Measurements from ENCODE around the gene TANGO6.

TANGO6 gene

DNA sequence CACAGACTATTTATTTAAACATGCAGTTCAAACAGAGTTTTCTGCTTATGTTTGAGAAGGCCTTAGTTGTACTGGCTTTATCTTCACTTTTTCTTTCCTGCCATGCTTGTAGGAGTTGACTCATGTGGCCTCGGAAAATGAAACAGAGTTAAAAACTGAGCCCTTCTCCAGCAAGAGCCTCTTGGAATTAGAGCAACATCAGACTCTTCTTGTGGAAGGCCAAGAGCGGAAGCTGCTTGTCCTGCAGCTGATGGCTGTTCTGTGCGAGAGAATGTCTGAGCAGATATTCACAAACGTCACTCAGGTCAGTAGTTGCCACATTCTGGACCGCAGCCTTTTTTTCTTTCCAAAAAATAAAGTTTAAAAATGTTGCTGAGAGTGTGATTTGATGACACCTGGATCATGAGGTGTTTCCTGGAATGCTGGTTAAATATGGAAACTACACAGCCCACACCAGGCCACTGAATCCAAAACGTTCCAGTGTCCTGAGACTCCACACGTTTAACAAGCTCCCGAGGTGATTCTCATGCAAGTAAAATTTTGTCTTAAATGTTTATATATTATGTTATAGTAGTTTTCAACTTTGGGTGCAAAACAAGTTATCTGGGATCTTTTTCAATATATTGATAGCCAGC, 65.9 kb downstream of the TANGO6 start:
- no peak for DNase-seq (ENCODE audit: low read depth in 3 of 3)

DNA sequence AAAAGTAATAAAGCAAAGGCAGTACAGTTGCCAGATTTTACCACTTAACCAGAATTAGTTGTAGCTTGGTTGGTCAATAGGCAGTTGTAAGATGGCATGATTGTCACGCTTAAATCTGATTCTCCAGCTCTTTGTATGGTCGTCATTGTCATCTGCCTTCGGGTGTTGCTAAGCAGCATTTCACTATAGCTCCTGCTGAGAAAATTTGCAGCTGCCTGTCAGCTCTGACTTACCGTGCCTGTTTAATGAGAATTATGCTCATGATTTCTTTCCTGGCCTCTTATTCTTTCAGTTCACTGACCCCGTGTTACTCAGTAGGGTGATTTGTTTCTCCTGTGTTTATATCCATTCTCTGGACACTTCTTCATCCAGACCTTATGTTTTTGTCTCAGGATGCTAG, 66.7 kb downstream of the TANGO6 start:
- no peak for DNase-seq (ENCODE audit: low read depth in 3 of 3)

DNA sequence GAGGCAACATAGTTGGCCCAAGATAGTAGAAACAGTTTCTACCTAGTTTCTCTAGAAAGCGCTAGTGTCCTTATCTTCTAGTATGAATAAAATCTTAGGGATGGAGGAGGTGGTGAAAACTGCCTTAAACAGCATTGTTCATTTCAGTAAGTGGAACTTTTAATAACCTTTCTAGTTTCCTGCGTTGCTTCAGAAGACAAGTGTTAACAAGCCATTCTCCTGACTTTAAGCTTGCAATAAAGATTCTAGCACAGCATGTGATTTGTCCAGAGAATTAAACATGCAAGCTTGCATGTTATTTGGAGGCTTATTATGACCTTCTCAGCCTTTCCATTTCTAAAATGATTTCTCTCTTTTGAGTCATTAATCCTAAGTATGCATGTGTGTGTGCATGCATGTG, 72.3 kb downstream of the TANGO6 start:
- DNase-seq (ENCODE audit: low read depth in 3 of 3), result no peak

DNA sequence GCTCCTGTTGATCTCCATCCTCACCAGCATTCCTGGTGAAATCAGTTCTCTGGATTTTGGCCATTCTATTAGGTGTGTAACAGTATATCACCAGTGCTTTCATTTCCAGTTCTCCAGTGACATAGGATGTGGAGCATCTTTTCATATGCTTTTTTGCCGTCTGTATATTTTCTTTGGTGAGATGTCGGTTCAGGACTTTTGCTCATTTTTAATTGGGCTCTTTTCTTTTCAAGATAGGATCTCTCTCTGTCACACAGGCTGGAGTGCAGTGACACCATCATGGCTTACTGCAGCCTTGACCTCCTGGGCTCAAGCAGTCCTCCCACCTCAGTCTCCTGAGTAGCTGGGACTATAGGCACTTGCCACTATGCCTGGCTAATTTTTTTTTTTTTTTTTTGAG, 74.2 kb downstream of the TANGO6 start:
- no peak for DNase-seq (ENCODE audit: low read depth in 3 of 3)

- DNase-seq (ENCODE audit: low read depth in 3 of 3), result no peak
Observed at GRCh38 chr16:68920349-68920748, 77.0 kb downstream of the TANGO6 start.

DNA sequence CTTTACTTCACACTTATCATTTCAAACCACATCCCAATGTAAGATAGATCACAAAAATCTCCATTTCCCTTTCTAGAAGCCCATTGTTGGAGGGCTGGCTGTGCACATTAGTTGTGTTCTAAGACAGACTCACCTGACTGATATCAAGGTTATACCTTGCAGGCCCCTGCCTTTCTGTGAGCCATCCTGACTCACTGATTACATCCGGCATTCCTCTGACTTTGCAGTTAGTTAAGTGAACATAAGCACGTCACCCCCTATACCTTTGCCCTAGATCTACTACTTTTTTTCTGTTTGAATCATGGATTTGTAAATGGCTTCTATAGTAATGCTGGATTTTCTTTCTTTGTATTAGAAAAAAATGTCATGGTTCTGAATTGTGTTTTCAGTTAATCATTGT, 78.3 kb downstream of the TANGO6 start:
- DNase-seq (ENCODE audit: low read depth in 3 of 3), result no peak

- no peak for DNase-seq (ENCODE audit: low read depth in 3 of 3)
Observed at GRCh38 chr16:68923116-68923515, 79.8 kb downstream of the TANGO6 start.

DNA sequence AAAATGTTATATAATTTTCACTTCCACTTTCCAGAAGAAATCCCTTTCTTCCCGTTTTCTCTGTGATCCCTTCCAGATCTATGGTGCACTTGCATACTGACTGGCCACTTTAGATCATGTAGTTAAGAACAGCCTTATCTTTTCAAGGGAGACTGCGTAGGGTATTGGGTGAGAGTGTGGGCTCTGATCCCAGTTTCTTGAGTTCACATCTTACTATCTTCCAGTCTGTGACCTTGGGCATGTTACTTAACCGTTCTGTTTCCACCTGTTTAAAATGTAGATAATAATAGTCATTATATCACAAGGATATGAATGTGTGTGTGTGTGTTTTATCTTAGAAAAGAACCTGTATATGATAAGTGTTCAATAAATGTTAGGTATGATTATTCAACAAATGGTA, 83.7 kb downstream of the TANGO6 start:
- DNase-seq (ENCODE audit: low read depth in 3 of 3), result no peak

- no peak for DNase-seq (ENCODE audit: low read depth in 3 of 3)
Observed at GRCh38 chr16:68931196-68931595, 87.9 kb downstream of the TANGO6 start.

DNA sequence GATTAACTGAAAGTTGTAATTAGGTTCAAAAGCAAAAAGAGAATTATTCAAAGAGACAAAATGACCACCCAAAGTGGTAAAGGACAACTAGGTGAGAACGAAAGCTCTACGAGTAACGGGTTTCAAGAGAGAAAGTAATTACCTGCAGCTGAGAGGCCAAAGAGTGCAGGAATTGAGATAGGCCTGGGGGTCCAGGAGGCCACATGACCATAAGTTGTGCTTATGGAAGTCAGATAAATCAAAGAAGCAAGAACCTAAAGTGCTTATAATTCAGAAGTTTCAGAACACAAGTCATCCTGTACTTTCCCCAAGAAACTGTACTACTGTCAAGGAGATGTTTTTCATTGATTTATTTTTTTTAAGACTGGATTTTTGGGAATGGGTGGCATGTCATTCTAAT, 91.1 kb downstream of the TANGO6 start:
- DNase-seq (ENCODE audit: low read depth in 3 of 3), result no peak

- DNase-seq (ENCODE audit: low read depth in 3 of 3), result no peak
Observed at GRCh38 chr16:68935008-68935407, 91.7 kb downstream of the TANGO6 start.

DNA sequence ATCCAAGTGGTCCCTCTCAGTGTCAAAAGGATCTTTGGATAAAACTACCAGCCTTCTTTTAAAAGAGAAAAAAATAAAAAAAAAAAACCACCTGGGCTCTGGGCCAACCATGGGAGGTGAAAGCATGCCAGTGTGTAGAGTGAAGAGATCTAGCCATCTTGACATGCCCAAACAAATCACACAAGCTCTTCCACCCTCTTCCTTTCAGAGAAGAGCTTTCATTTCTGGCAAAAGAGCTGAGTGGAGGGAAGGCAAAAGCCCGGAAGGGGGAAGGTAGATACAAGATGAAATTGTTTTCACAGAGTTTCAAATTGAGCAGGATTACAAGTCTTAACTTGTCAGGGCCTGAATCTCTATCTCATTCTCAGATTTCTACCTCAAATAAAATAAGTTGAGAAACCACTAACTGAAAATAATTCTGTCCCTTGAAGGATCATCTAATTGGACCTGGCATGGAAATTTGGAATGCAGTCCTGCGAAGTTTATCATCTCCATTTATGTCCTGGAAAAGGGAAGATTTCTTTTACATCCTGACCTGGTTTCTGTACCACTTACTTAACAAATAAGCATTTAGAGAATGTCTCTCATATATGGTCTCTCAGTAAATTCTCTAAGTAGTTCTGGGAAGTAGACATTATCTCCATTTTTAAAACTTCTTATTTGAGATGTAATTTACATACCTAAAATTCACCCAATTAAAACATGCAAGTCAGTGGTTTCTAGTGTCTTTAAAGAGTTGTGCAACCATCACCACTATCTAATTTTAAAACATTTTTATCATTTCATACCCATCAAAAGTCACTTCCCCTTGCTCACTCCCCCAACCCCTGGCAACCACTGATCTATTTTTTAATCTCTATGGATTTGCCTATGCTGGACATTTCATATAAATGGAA, 93.7 kb downstream of the TANGO6 start:
- DNase-seq (ENCODE audit: low read depth in 3 of 3), result no peak

DNA sequence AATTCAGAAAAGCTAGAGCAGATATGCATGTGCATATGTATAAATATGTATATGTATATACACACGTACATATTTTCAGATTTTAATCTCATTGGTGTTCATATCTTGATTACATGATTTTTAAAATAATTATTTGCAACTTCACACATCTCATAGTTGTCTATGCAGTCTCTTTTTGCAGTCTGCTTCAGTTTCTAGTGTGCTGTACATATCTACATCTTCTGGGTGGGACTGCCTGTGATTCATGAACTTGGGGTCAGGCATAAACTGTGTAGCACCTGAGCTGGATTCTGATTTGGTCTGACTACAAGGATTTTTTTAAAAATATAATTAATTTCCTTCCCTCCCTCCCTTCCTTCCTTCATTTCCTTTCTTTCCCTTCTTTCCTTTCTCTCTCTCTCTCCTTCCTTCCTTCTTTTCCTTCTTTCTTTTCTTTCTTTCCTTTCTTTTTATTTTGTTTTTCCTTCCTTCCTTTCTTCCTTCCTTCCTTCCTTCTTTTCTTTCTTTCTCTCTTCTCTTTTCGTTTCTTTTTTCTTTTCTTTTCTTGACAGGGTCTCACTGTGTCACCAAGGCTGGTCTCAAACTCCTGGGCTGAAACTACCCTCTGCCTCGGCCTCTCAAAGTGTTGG, 96.5 kb downstream of the TANGO6 start:
- no peak for DNase-seq (ENCODE audit: low read depth in 3 of 3)

GRCh38 chr16:68940816-68941215, 97.5 kb downstream of the TANGO6 start:
- DNase-seq (ENCODE audit: low read depth in 3 of 3), result no peak

- no peak for DNase-seq (ENCODE audit: low read depth in 3 of 3)
Observed at GRCh38 chr16:68943961-68944360, 100.6 kb downstream of the TANGO6 start.

GRCh38 chr16:68948230-68948910, 105.0 kb downstream of the TANGO6 start:
- DNase-seq (ENCODE audit: low read depth in 3 of 3), result no peak

DNA sequence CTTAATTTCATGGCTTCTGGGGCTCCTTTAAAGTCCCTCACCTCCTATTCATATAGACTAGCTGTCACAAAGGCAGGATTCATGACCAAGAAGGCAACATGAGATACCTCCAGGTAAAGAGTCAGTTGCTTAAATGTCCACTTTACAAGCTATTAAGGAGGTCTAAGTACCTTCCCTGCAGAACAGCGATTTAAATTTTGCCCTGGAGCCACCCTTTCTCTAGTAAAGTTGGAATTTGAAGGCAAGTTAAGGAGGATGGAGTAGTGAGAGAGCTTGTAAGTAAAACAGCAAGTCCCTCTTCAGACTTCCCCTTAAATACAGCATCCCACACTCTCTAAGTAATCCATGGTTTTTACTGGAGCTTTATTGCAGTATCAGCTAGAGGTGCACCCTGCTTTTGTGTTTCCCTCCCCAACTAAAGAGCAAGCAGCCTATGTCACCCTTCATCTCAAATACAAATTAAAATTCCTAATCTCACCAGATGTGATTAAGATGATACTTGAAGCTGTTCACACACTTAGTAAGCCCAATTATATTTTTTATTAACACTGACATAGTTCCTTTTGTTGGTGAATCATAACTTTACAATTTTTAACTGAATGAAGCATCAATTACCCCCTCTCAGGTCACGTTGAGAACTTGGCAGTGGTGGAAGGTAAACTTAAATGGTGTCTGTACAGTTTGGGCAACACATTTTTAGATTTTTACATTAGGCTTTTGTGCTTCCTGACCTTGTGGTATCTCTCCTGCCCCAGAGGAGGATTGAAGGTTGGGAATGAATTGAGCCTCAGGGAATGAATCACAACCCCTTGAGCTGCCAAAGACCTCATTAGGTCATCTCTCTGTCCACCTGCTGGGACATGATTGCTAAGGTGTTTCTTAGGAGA, 108.9 kb downstream of the TANGO6 start:
- no peak for DNase-seq (ENCODE audit: low read depth in 3 of 3)

GRCh38 chr16:68954911-68955635, 111.7 kb downstream of the TANGO6 start:
- DNase-seq (ENCODE audit: low read depth in 3 of 3), result no peak

- DNase-seq (ENCODE audit: low read depth in 3 of 3), result no peak
Observed at GRCh38 chr16:68960910-68961309, 117.6 kb downstream of the TANGO6 start.

- no peak for DNase-seq (ENCODE audit: low read depth in 3 of 3)
Observed at GRCh38 chr16:68961778-68962402, 118.6 kb downstream of the TANGO6 start.

All from stimulated activated CD4-positive, alpha-beta T cell treated with anti-CD3 and anti-CD28 coated beads, TNF-alpha, amount 100 ng/mL, for 48 hours (primary cell).